Neuronal stem cell (in vitro differentiated cells): ENCODE measurements around the gene GRM7.

ENCODE experiments used
- DNase-seq: peaks from one replicate; pipeline ENCODE4 v3.0.0-alpha.2; 2013; ENCODE audit warnings: low spot score
- H2AFZ ChIP-seq: one replicate; pipeline ENCODE4 v1.6.1; 2013; ENCODE audit warnings: mild to moderate bottlenecking, low read length, inconsistent platforms
- H2AK5ac ChIP-seq: 2 replicates; pipeline ENCODE4 v1.6.1; 2013; ENCODE audit warnings: low read depth, mild to moderate bottlenecking, inconsistent platforms, low read length, moderate library complexity, mixed read lengths
- H2BK120ac ChIP-seq: 2 replicates; pipeline ENCODE4 v1.6.1; 2013; ENCODE audit warnings: low read depth, mild to moderate bottlenecking, inconsistent platforms, low read length, moderate library complexity, mixed read lengths
- H2BK12ac ChIP-seq: one replicate; pipeline ENCODE4 v1.6.1; 2013; ENCODE audit warnings: low read length, inconsistent platforms
- H2BK15ac ChIP-seq: 2 replicates; pipeline ENCODE4 v1.6.1; 2013; ENCODE audit warnings: mild to moderate bottlenecking, low read length, inconsistent platforms, mixed read lengths
- H2BK5ac ChIP-seq: one replicate; pipeline ENCODE4 v1.6.1; 2013; ENCODE audit warnings: inconsistent platforms, mild to moderate bottlenecking, low read length, moderate library complexity
- H3K14ac ChIP-seq: one replicate; pipeline ENCODE4 v1.6.1; 2013; ENCODE audit warnings: low read length, inconsistent platforms
- H3K18ac ChIP-seq: 2 replicates; pipeline ENCODE4 v1.6.1; 2013; ENCODE audit warnings: low read length, inconsistent platforms
- H3K23ac ChIP-seq: 2 replicates; pipeline ENCODE4 v1.6.1; 2013; ENCODE audit warnings: low read depth, mild to moderate bottlenecking, mixed read lengths, low read length, inconsistent platforms; ENCODE audit not compliant: poor library complexity
- H3K27ac ChIP-seq: replicated peaks from 3 replicates; pipeline ENCODE4 v1.5.1; 2013; ENCODE audit warnings: low read length, inconsistent platforms
- H3K27me3 ChIP-seq, 3 experiments: 2 replicates each; pipeline ENCODE4 v1.6.1; 2013; ENCODE audit warnings: low read length in 3 of 3, mild to moderate bottlenecking in 2 of 3, inconsistent platforms in 1 of 3, low read depth in 1 of 3, mixed read lengths in 1 of 3, moderate library complexity in 1 of 3; ENCODE audit not compliant: control insufficient read depth in 3 of 3, insufficient read depth in 3 of 3
- H3K36me3 ChIP-seq, 2 donors: replicated peaks in 1 of 2; 2 replicates each; pipeline ENCODE4 v1.6.1; 2013; ENCODE audit warnings: low read length in 2 of 2; ENCODE audit not compliant: control insufficient read depth in 2 of 2, insufficient read depth in 2 of 2
- H3K4ac ChIP-seq: 2 replicates; pipeline ENCODE4 v1.6.1; 2013; ENCODE audit warnings: inconsistent platforms, mild to moderate bottlenecking, low read length, moderate library complexity
- H3K4me1 ChIP-seq, 2 donors: 1 replicate in 1 of 2; 2 replicates in 1 of 2; pipeline ENCODE4 v1.6.1; 2013; ENCODE audit warnings: low read length in 2 of 2, low read depth in 1 of 2; ENCODE audit not compliant: control insufficient read depth in 2 of 2, insufficient read depth in 1 of 2
- H3K4me2 ChIP-seq: one replicate; pipeline ENCODE4 v1.6.1; 2013; ENCODE audit warnings: mild to moderate bottlenecking, low read length, inconsistent platforms; ENCODE audit not compliant: insufficient read depth, poor library complexity, severe bottlenecking
- H3K4me3 ChIP-seq, 2 donors: 2 replicates each; pipeline ENCODE4 v1.5.1; 2013; ENCODE audit warnings: low read length in 2 of 2, mild to moderate bottlenecking in 2 of 2, inconsistent platforms in 1 of 2, moderate library complexity in 1 of 2
- H3K79me1 ChIP-seq: one replicate; pipeline ENCODE4 v1.6.1; 2013; ENCODE audit warnings: low read depth, mild to moderate bottlenecking, inconsistent platforms, low read length, moderate library complexity
- H3K9ac ChIP-seq: one replicate; pipeline ENCODE4 v1.6.1; 2013; ENCODE audit warnings: mild to moderate bottlenecking, low read depth, low read length, inconsistent platforms; ENCODE audit not compliant: poor library complexity
- H3K9me3 ChIP-seq, 2 donors: replicated peaks in 1 of 2; 2 replicates each; pipeline versions ENCODE3 to v1.6.1; 2013; ENCODE audit warnings: low read length in 2 of 2, mild to moderate bottlenecking in 2 of 2, inconsistent platforms in 1 of 2, low read depth in 1 of 2, mixed read lengths in 1 of 2, moderate library complexity in 1 of 2; ENCODE audit not compliant: control insufficient read depth in 2 of 2, insufficient read depth in 1 of 2
- H4K8ac ChIP-seq: one replicate; pipeline ENCODE4 v1.6.1; 2013; ENCODE audit warnings: low read depth, mild to moderate bottlenecking, inconsistent platforms, low read length, moderate library complexity
- H4K91ac ChIP-seq: one replicate; pipeline ENCODE4 v1.6.1; 2013; ENCODE audit warnings: low read length, low read depth, mild to moderate bottlenecking, inconsistent platforms; ENCODE audit not compliant: poor library complexity
- WGBS, 2 donors: extraction: QIAGEN DNeasy Blood & Tissue Kit; methylation state at CpG; one replicate each; pipeline ENCODE4 v1.1.7; 2013; ENCODE audit warnings: missing lambda C conversion rate in 2 of 2, mixed read lengths in 1 of 2; ENCODE audit not compliant: insufficient read length in 2 of 2, insufficient replicate concordance in 1 of 2; ENCODE audit errors: extremely low coverage in 2 of 2; 5-methylcytosine and 5-hydroxymethylcytosine counted together

GRM7 gene

DNA sequence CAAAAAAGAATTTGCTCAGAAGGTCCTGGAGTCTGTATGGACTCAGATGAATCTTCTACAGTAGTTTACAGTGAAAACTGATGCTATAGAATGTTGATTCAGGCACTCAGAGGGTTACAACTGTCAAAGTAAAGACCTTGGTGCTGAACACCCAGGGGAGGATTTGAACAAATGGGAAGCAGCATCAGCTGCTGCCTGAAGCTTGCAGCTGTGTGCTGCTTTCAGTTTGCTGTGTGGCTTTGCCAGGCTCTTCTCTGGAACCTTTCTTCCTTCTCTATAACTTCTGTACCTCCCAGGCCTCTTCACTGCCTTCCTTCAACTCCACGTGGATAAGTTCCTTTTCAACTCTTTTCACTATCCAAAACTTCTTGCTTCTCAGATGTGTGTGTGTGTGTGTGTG is 214.2 kb downstream of the GRM7 start:
- H3K23ac ChIP-seq, result no peak overlapping the region
- H3K9me3 ChIP-seq, result no peaks in the 10 kb centered on the region
- no peak overlapping the region for H4K91ac ChIP-seq
- no CpG with 5 or more reads among the region's 1 CpG for WGBS, 2 donors
- peaks cover 2% of the 10 kb centered on the region for H3K79me1 ChIP-seq
- H3K9ac ChIP-seq, result no peak overlapping the region
- H3K4me3 ChIP-seq, result no peak overlapping the region
- H3K27ac ChIP-seq, result no peak overlapping the region
- no peak overlapping the region for H4K8ac ChIP-seq
- H3K4ac ChIP-seq, result no peak overlapping the region
- no peak overlapping the region for H2BK12ac ChIP-seq
- no peak overlapping the region for H2BK15ac ChIP-seq
- no peaks in the 10 kb centered on the region for H3K27me3 ChIP-seq
- H3K4me2 ChIP-seq, result no peak overlapping the region
- H3K18ac ChIP-seq, result no peak overlapping the region
- no peak overlapping the region for H3K14ac ChIP-seq
- H2AK5ac ChIP-seq, result no peak overlapping the region
- H2BK5ac ChIP-seq, result no peak overlapping the region
- peaks cover 0 to 2% of the 10 kb centered on the region in 2 donors for H3K4me1 ChIP-seq
- no peaks in the 10 kb centered on the region for H3K36me3 ChIP-seq
- no peak overlapping the region for H2AFZ ChIP-seq
- DNase-seq, result no peak
- no peak overlapping the region for H2BK120ac ChIP-seq

DNA sequence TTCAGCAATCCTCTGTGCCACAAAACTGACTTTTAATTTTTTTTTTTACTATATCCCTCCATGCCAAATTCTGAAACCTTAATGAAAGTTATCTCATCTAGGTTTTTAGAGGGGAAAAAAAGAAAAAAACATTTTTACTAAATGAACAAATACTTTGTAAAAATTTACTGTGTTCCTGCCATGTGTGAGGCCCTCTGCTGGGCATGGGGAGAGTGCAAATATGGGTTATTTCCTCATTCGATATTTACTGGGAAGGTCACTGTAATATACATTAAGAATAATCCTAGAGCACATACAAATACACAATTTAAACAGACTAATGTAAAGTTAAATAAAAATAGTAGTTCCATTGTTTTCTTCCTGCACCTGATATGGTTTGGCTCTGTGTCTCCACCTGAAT is 215.0 kb downstream of the GRM7 start:
- Histone ChIP-seq H4K8ac (no peak overlapping the region), H3K79me1 (peaks cover 2% of the 10 kb centered on the region)

DNA sequence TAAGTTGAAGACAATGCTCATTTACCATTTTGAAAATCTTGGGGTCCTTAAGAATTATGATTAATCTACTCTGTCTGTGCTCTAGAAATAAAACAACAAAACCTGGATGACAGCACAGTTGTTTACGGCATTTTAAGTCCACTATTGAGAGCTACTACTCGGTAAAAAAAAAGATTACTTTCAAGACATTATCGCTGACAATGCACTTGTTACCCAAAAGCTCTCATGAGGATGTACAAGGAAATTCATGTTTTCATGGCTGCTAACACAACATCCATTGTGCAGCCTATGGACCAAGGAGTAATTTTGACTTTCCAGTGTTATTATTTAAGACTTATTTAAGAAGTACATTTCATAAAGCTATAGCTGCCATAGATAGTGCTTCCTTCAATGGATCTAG is 221.3 kb downstream of the GRM7 start:
- Histone ChIP-seq H3K9ac (no peak overlapping the region), H3K4me3 (no peak overlapping the region), H3K14ac (no peak overlapping the region), H2BK15ac (no peak overlapping the region), H4K8ac (no peak overlapping the region), H2AK5ac (no peak overlapping the region), H3K27me3 (no peaks in the 10 kb centered on the region), H4K91ac (no peak overlapping the region), H3K18ac (no peak overlapping the region), H3K27ac (no peak overlapping the region), H3K4me1 (no peaks in the 10 kb centered on the region), H2BK5ac (no peak overlapping the region), H3K9me3 (no peaks in the 10 kb centered on the region), H3K36me3 (no peaks in the 10 kb centered on the region), H3K79me1 (peaks cover 2% of the 10 kb centered on the region), H2BK12ac (no peak overlapping the region), H3K4ac (no peak overlapping the region), H2AFZ (no peak overlapping the region), H2BK120ac (no peak overlapping the region), H3K4me2 (no peak overlapping the region), H3K23ac (no peak overlapping the region)
- no CpG with 5 or more reads among the region's 3 CpGs for WGBS, 2 donors
- DNase-seq, result no peak

More for the DNA sequence above, 215.0 kb downstream of the GRM7 start:
- Histone ChIP-seq H2AFZ (no peak overlapping the region), H2AK5ac (no peak overlapping the region), H2BK15ac (no peak overlapping the region), H3K4me2 (no peak overlapping the region), H3K4me1 (peaks cover 0 to 2% of the 10 kb centered on the region in 2 donors), H3K9ac (no peak overlapping the region), H3K23ac (no peak overlapping the region), H2BK12ac (no peak overlapping the region), H3K36me3 (no peaks in the 10 kb centered on the region), H2BK120ac (no peak overlapping the region), H3K4ac (no peak overlapping the region), H4K91ac (no peak overlapping the region), H3K14ac (no peak overlapping the region), H3K4me3 (no peak overlapping the region), H3K9me3 (no peaks in the 10 kb centered on the region), H3K27ac (no peak overlapping the region), H3K27me3 (no peaks in the 10 kb centered on the region), H3K18ac (no peak overlapping the region), H2BK5ac (no peak overlapping the region)
- DNase-seq, result no peak
- no CpG with 5 or more reads among the region's 1 CpG for WGBS, 2 donors

DNA sequence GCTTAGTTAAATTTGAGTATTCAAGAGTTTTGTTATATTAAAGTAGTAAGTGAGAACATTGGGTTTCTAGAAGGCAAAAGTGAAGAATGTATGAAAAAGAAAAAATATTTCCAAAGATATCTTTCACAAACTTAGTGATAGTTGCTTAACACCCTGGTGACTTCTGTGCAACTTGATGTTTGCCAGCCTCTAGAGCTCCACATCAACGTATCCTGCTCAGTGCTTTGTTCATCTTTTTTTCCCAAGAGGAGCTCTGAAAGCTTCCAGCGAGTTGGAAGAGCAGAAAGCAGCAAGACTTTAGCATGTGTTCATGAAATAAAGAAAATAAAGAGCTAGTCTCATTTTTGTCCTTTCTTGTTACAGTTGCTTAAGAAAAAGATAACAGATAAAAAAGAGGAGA is 225.5 kb downstream of the GRM7 start:
- H3K36me3 ChIP-seq, result no peaks in the 10 kb centered on the region
- no peak overlapping the region for H3K9ac ChIP-seq
- no peak overlapping the region for H2AK5ac ChIP-seq
- no peak overlapping the region for H3K14ac ChIP-seq
- no peaks in the 10 kb centered on the region for H3K27me3 ChIP-seq
- no peak overlapping the region for H2AFZ ChIP-seq
- H4K8ac ChIP-seq, result no peak overlapping the region
- H2BK120ac ChIP-seq, result no peak overlapping the region
- no peak overlapping the region for H2BK5ac ChIP-seq
- H2BK12ac ChIP-seq, result no peak overlapping the region
- H3K27ac ChIP-seq, result no peak overlapping the region
- WGBS, 2 donors, result no CpG with 5 or more reads among the region's 2 CpGs
- DNase-seq, result no peak
- no peak overlapping the region for H3K4me3 ChIP-seq
- H3K4me1 ChIP-seq, result no peaks in the 10 kb centered on the region
- H3K79me1 ChIP-seq, result no peaks in the 10 kb centered on the region
- no peak overlapping the region for H2BK15ac ChIP-seq
- H3K18ac ChIP-seq, result no peak overlapping the region
- H3K4ac ChIP-seq, result no peak overlapping the region
- H3K9me3 ChIP-seq, result no peaks in the 10 kb centered on the region
- H3K23ac ChIP-seq, result no peak overlapping the region
- no peak overlapping the region for H3K4me2 ChIP-seq
- H4K91ac ChIP-seq, result no peak overlapping the region
